Stomach (tissue), 9 donors: ENCODE results near the gene MALT1. TPM values are rescaled to one million over a fixed set of nuclear protein-coding genes. Genes with fewer than 3 reads are reported as not detected.

Experiments used
- DNase-seq, 2 donors: peaks; one replicate each; pipeline versions ENCODE4 v3.0.0 to v3.0.0-alpha.2; 2013 to 2019
- H3K27ac ChIP-seq, 5 donors: fragments of 200-600 bp in 4 of 5; sonication (generic) in 4 of 5; one replicate each; pipeline ENCODE4 v1.5.1; 2013 to 2019; ENCODE audit warnings: mild to moderate bottlenecking in 1 of 5, moderate library complexity in 1 of 5
- H3K27me3 ChIP-seq, 3 donors: fragments of 200-600 bp; sonication (generic); one replicate each; pipeline ENCODE4 v1.5.1; 2017 to 2019; ENCODE audit warnings: mixed run types in 1 of 3
- H3K36me3 ChIP-seq, 4 donors: fragments of 200-600 bp; sonication (generic); 1 replicate in 3 of 4; 2 replicates in 1 of 4; pipeline ENCODE4 v1.5.1; 2016 to 2019
- H3K4me1 ChIP-seq, 4 donors: fragments of 200-600 bp; sonication (generic); one replicate each; pipeline ENCODE4 v1.5.1; 2016 to 2019
- H3K4me3 ChIP-seq, 4 donors: fragments of 200-600 bp; sonication (generic) in 3 of 4; one replicate each; pipeline ENCODE4 v1.5.1; 2016 to 2019; ENCODE audit warnings: mild to moderate bottlenecking in 1 of 4
- H3K9me3 ChIP-seq, 4 donors: fragments of 200-600 bp; sonication (generic); one replicate each; pipeline ENCODE4 v1.5.1; 2016 to 2019
- EP300 ChIP-seq: sonication (generic); formaldehyde crosslinking; IDR thresholded peaks from one replicate; pipeline ENCODE4 v1.6.1; 2017; ENCODE audit warnings: antibody characterized with exemption
- POLR2A ChIP-seq, 4 donors: fragments of 450-650 bp; IDR thresholded peaks; one replicate each; pipeline ENCODE4 v1.6.1; 2016; ENCODE audit warnings: antibody characterized with exemption in 4 of 4, control low read depth in 2 of 4, mild to moderate bottlenecking in 1 of 4, moderate library complexity in 1 of 4
- POLR2AphosphoS5 ChIP-seq, 3 donors: sonication (generic); formaldehyde crosslinking; IDR thresholded peaks; one replicate each; pipeline ENCODE4 v1.6.1; 2016; ENCODE audit warnings: antibody characterized with exemption in 3 of 3
- WGBS, 5 donors: extraction: QIAGEN DNeasy Blood & Tissue Kit in 3 of 5; methylation state at CpG; one replicate each; pipeline versions ENCODE4 v1.1.5 to v1.1.7; 2013 to 2018; 5-methylcytosine and 5-hydroxymethylcytosine counted together
- intact Hi-C: fragments of 100-400 bp; cut with DNase I; formaldehyde crosslinking; loops from one replicate; pipeline ENCODE4 v1.15.1; 2023; ENCODE audit warnings: low total_unique reads
- polyA plus RNA-seq, 3 donors: library from polyadenylated mRNA; stranded (reverse); fragments of 200-250 nt; gene quantifications; one replicate each; pipeline ENCODE4 v1.2.3, GENCODE V29; 2013
- total RNA-seq, 5 donors: library from RNA; depleted of rRNA; stranded (reverse); fragments of >200 nt; gene quantifications; one replicate each; pipeline versions ENCODE4 v1.1.0 to v1.2.3, GENCODE V29; 2014 to 2016
- TF ChIP-seq, protein P1 (sequence below), 7 experiments: fragments of 450-650 bp in 4 of 7; fragments of 200-600 bp in 3 of 7; sonication (generic) in 3 of 7; IDR thresholded peaks; one replicate each; pipeline ENCODE4 v1.5.1; 2016 to 2019; ENCODE audit warnings: antibody characterized with exemption in 7 of 7, control low read depth in 2 of 7, mild to moderate bottlenecking in 1 of 7
- donor health status: healthy with polysubstance abuse.
- donor health status: Bipolar disorder and iron deficiency.
- donor health status: healthy.

Gene MALT1
- total and polyA plus RNA-seq, 8 donors, result 4.9 to 85.7 (median 13.8) TPM

- intact Hi-C loops, result loop anchor here (10.0 kb wide), 1 partner anchor 103 kb away; no protein-coding TSS in a partner anchor
- no peak for DNase-seq
- Histone ChIP-seq H3K36me3 (no peaks in the 10 kb centered on the region), H3K4me1 (no peaks in the 10 kb centered on the region), H3K27me3 (peaks cover 0 to under 1% (median 0%) of the 10 kb centered on the region in 3 donors), H3K9me3 (no peaks in the 10 kb centered on the region), H3K27ac (no peak overlapping the region), H3K4me3 (no peak overlapping the region)
- TF ChIP-seq EP300 (no peak), POLR2A (IDR thresholded peaks at IDR 0.05) (no peak), POLR2AphosphoS5 (IDR thresholded peaks at IDR 0.05) (no peak)
- TF ChIP-seq, protein P1, sequence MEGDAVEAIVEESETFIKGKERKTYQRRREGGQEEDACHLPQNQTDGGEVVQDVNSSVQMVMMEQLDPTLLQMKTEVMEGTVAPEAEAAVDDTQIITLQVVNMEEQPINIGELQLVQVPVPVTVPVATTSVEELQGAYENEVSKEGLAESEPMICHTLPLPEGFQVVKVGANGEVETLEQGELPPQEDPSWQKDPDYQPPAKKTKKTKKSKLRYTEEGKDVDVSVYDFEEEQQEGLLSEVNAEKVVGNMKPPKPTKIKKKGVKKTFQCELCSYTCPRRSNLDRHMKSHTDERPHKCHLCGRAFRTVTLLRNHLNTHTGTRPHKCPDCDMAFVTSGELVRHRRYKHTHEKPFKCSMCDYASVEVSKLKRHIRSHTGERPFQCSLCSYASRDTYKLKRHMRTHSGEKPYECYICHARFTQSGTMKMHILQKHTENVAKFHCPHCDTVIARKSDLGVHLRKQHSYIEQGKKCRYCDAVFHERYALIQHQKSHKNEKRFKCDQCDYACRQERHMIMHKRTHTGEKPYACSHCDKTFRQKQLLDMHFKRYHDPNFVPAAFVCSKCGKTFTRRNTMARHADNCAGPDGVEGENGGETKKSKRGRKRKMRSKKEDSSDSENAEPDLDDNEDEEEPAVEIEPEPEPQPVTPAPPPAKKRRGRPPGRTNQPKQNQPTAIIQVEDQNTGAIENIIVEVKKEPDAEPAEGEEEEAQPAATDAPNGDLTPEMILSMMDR (IDR thresholded peaks at IDR 0.05), result no peak
- WGBS, 5 donors, result 84 to 92% (median 88%) methylated on average over 4 of the region's 4 CpGs
These were observed 9.1 kb upstream of the MALT1 start for GRCh38 chr18:58662118-58662517.

GRCh38 chr18:58666176-58666575, 5.1 kb upstream of the MALT1 start:
- 76 to 80% (median 77%) methylated on average over 1 to 3 of the region's 3 CpGs for WGBS, 5 donors

DNA sequence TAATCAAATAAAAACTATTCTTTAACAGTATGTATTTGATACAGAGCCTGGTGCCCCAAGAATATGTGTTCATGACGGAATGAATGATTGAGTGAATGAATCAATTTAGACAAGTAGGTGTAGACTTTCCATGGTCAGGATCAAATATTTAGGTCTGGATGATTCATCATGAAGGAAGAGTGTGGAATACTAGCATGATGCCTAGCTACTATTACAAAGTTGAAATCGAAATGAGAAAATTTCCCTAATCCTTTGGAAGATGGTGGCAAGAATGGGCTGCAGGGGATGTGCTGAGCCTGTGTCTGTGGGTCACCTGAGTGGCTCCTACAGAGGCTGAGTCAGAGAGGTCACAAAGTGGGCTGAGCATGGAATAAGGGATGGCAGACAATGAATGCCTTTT, 3.1 kb upstream of the MALT1 start:
- no peaks in the 10 kb centered on the region for H3K36me3 ChIP-seq
- 81 to 93% (median 89%) methylated on average over 2 of the region's 2 CpGs for WGBS, 5 donors
- TF ChIP-seq POLR2AphosphoS5 (IDR thresholded peaks at IDR 0.05) (no peak), EP300 (no peak), POLR2A (IDR thresholded peaks at IDR 0.05) (no peak)
- TF ChIP-seq, protein P1 (IDR thresholded peaks at IDR 0.05), result no peak
- no peak overlapping the region for H3K4me3 ChIP-seq
- H3K4me1 ChIP-seq, result peaks cover 10 to 27% (median 17%) of the 10 kb centered on the region in 4 donors
- H3K27ac ChIP-seq, result no peak overlapping the region
- intact Hi-C loops, result loop anchor here (10.0 kb wide), 1 partner anchor 97 kb away; no protein-coding TSS in a partner anchor
- H3K27me3 ChIP-seq, result peaks cover 0 to 12% (median 0%) of the 10 kb centered on the region in 3 donors
- no peaks in the 10 kb centered on the region for H3K9me3 ChIP-seq
- DNase-seq, result no peak

More at GRCh38 chr18:58666176-58666575, 5.1 kb upstream of the MALT1 start:
- no peak for DNase-seq
- intact Hi-C loops, result loop anchor here (10.0 kb wide), 1 partner anchor 99 kb away; no protein-coding TSS in a partner anchor
- H3K36me3 ChIP-seq, result no peaks in the 10 kb centered on the region
- peaks cover 0 to 12% (median 0%) of the 10 kb centered on the region in 3 donors for H3K27me3 ChIP-seq
- TF ChIP-seq EP300 (no peak), POLR2AphosphoS5 (IDR thresholded peaks at IDR 0.05) (no peak), POLR2A (IDR thresholded peaks at IDR 0.05) (no peak)
- TF ChIP-seq, protein P1 (IDR thresholded peaks at IDR 0.05), result no peak
- H3K27ac ChIP-seq, result no peak overlapping the region
- H3K9me3 ChIP-seq, result no peaks in the 10 kb centered on the region
- H3K4me1 ChIP-seq, result peaks cover 4 to 15% (median 10%) of the 10 kb centered on the region in 4 donors
- H3K4me3 ChIP-seq, result no peak overlapping the region

- Histone ChIP-seq H3K4me1 (peaks cover 10 to 31% (median 19%) of the 10 kb centered on the region in 4 donors), H3K36me3 (no peaks in the 10 kb centered on the region), H3K4me3 (no peak overlapping the region), H3K9me3 (no peaks in the 10 kb centered on the region), H3K27me3 (peaks cover 0 to 12% (median 0%) of the 10 kb centered on the region in 3 donors), H3K27ac (no peak overlapping the region)
- 68 to 81% (median 71%) methylated on average over 3 of the region's 3 CpGs for WGBS, 5 donors
- TF ChIP-seq, protein P1 (IDR thresholded peaks at IDR 0.05), result no peak
- TF ChIP-seq EP300 (no peak), POLR2A (IDR thresholded peaks at IDR 0.05) (no peak), POLR2AphosphoS5 (IDR thresholded peaks at IDR 0.05) (no peak)
- intact Hi-C loops, result loop anchor here (10.0 kb wide), 1 partner anchor 96 kb away; no protein-coding TSS in a partner anchor
- DNase-seq, result no peak
These were observed 2.4 kb upstream of the MALT1 start for GRCh38 chr18:58668897-58669296.
